ENCODE measurements around the gene DGKK.

Gene DGKK

GRCh38 chrX:50436797-50437196 is 33.8 kb downstream of the DGKK start:
- H3K36me3 ChIP-seq, result no peaks in the 10 kb centered on the region
- no peak overlapping the region for H3K4me3 ChIP-seq
- peaks cover 95% of the 10 kb centered on the region for H3K27me3 ChIP-seq
- H3K9ac ChIP-seq, result no peak overlapping the region
- no peak overlapping the region for H3K4me2 ChIP-seq
- H3K27ac ChIP-seq, result no peak overlapping the region
- no peak for TF ChIP-seq Cebpa-rat (IDR thresholded peaks at IDR 0.05)
- peaks cover 16% of the 10 kb centered on the region; the same call in 1 of the 2 replicates for H4K20me1 ChIP-seq
- H3K4me1 ChIP-seq, result no peaks in the 10 kb centered on the region
- H3K9me3 ChIP-seq, result no peaks in the 10 kb centered on the region

GRCh38 chrX:50432829-50433289 is 37.8 kb downstream of the DGKK start:
- H3K4me2 ChIP-seq, result no peak overlapping the region
- H4K20me1 ChIP-seq, result peaks cover 14% of the 10 kb centered on the region; the same call in 1 of the 2 replicates
- no peaks in the 10 kb centered on the region for H3K9me3 ChIP-seq

GRCh38 chrX:50431623-50432022 is 39.0 kb downstream of the DGKK start:
- Histone ChIP-seq H4K20me1 (peaks cover 5% of the 10 kb centered on the region; the same call in 1 of the 2 replicates), H3K9ac (no peak overlapping the region), H3K27me3 (peaks cover 92% of the 10 kb centered on the region), H3K9me3 (no peaks in the 10 kb centered on the region), H3K27ac (no peak overlapping the region), H3K36me3 (no peaks in the 10 kb centered on the region), H3K4me1 (no peaks in the 10 kb centered on the region), H3K4me2 (no peak overlapping the region), H3K4me3 (no peak overlapping the region)
- TF ChIP-seq Cebpa-rat (IDR thresholded peaks at IDR 0.05), result no peak

More at GRCh38 chrX:50432829-50433289, 37.8 kb downstream of the DGKK start:
- no peak overlapping the region for H3K9ac ChIP-seq
- H3K27me3 ChIP-seq, result peaks cover 96% of the 10 kb centered on the region
- H3K4me1 ChIP-seq, result no peaks in the 10 kb centered on the region
- H3K27ac ChIP-seq, result no peak overlapping the region
- H3K4me3 ChIP-seq, result no peak overlapping the region
- no peak for TF ChIP-seq Cebpa-rat (IDR thresholded peaks at IDR 0.05)
- H3K36me3 ChIP-seq, result no peaks in the 10 kb centered on the region

- H3K27ac ChIP-seq, result no peak overlapping the region
- no peaks in the 10 kb centered on the region for H3K36me3 ChIP-seq
- H4K20me1 ChIP-seq, result peaks cover 5% of the 10 kb centered on the region; the same call in 1 of the 2 replicates
- no peaks in the 10 kb centered on the region for H3K9me3 ChIP-seq
- no peak overlapping the region for H3K9ac ChIP-seq
- no peaks in the 10 kb centered on the region for H3K4me1 ChIP-seq
- H3K4me3 ChIP-seq, result no peak overlapping the region
- no peak for TF ChIP-seq Cebpa-rat (IDR thresholded peaks at IDR 0.05)
- H3K4me2 ChIP-seq, result no peak overlapping the region
- H3K27me3 ChIP-seq, result peaks cover 92% of the 10 kb centered on the region
Observed at GRCh38 chrX:50430917-50431575, 39.6 kb downstream of the DGKK start.

GRCh38 chrX:50428174-50428573 is 42.5 kb downstream of the DGKK start:
- Histone ChIP-seq H3K4me3 (no peak overlapping the region), H3K27ac (no peak overlapping the region), H4K20me1 (no peaks in the 10 kb centered on the region), H3K9ac (no peak overlapping the region), H3K9me3 (no peaks in the 10 kb centered on the region), H3K4me2 (no peak overlapping the region), H3K36me3 (no peaks in the 10 kb centered on the region), H3K27me3 (peaks cover 90% of the 10 kb centered on the region), H3K4me1 (no peaks in the 10 kb centered on the region)
- no peak for TF ChIP-seq Cebpa-rat (IDR thresholded peaks at IDR 0.05)

GRCh38 chrX:50407976-50408375 is 62.6 kb downstream of the DGKK start:
- H3K4me2 ChIP-seq, result no peak overlapping the region
- TF ChIP-seq Cebpa-rat (IDR thresholded peaks at IDR 0.05), result no peak
- peaks cover 88% of the 10 kb centered on the region for H3K27me3 ChIP-seq

GRCh38 chrX:50403903-50404302 is 66.7 kb downstream of the DGKK start:
- Histone ChIP-seq H3K4me3 (no peak overlapping the region), H3K4me2 (no peak overlapping the region), H3K9ac (no peak overlapping the region), H3K27ac (no peak overlapping the region), H4K20me1 (no peaks in the 10 kb centered on the region), H3K36me3 (no peaks in the 10 kb centered on the region), H3K9me3 (no peaks in the 10 kb centered on the region), H3K27me3 (peaks cover 88% of the 10 kb centered on the region), H3K4me1 (no peaks in the 10 kb centered on the region)
- no peak for TF ChIP-seq Cebpa-rat (IDR thresholded peaks at IDR 0.05)

More at GRCh38 chrX:50407976-50408375, 62.6 kb downstream of the DGKK start:
- Histone ChIP-seq H4K20me1 (no peaks in the 10 kb centered on the region), H3K36me3 (no peaks in the 10 kb centered on the region), H3K4me3 (no peak overlapping the region), H3K4me1 (no peaks in the 10 kb centered on the region), H3K27ac (no peak overlapping the region), H3K9me3 (no peaks in the 10 kb centered on the region), H3K9ac (no peak overlapping the region)

GRCh38 chrX:50402886-50403285 is 67.7 kb downstream of the DGKK start:
- Histone ChIP-seq H3K27ac (no peak overlapping the region), H4K20me1 (no peaks in the 10 kb centered on the region), H3K4me2 (no peak overlapping the region), H3K36me3 (no peaks in the 10 kb centered on the region), H3K9ac (no peak overlapping the region), H3K4me1 (no peaks in the 10 kb centered on the region), H3K4me3 (no peak overlapping the region), H3K9me3 (no peaks in the 10 kb centered on the region), H3K27me3 (peaks cover 96% of the 10 kb centered on the region)
- TF ChIP-seq Cebpa-rat (IDR thresholded peaks at IDR 0.05), result no peak

- H3K4me2 ChIP-seq, result no peak overlapping the region
- no peaks in the 10 kb centered on the region for H3K9me3 ChIP-seq
- TF ChIP-seq Cebpa-rat (IDR thresholded peaks at IDR 0.05), result no peak
- no peaks in the 10 kb centered on the region for H3K36me3 ChIP-seq
- H3K27ac ChIP-seq, result no peak overlapping the region
- no peak overlapping the region for H3K4me3 ChIP-seq
- H3K4me1 ChIP-seq, result no peaks in the 10 kb centered on the region
- H3K9ac ChIP-seq, result no peak overlapping the region
- H3K27me3 ChIP-seq, result peaks cover 94% of the 10 kb centered on the region
- H4K20me1 ChIP-seq, result peaks cover 6% of the 10 kb centered on the region; the same call in 1 of the 2 replicates
Observed at GRCh38 chrX:50393902-50394301, 76.7 kb downstream of the DGKK start.

- Histone ChIP-seq H3K4me1 (no peaks in the 10 kb centered on the region), H3K4me2 (no peak overlapping the region), H3K27ac (no peak overlapping the region), H3K4me3 (no peak overlapping the region), H3K36me3 (no peaks in the 10 kb centered on the region), H3K9me3 (no peaks in the 10 kb centered on the region), H4K20me1 (no peaks in the 10 kb centered on the region), H3K27me3 (peaks cover 90% of the 10 kb centered on the region), H3K9ac (no peak overlapping the region)
- TF ChIP-seq Cebpa-rat (IDR thresholded peaks at IDR 0.05), result no peak
Observed at GRCh38 chrX:50386520-50386919, 84.1 kb downstream of the DGKK start.

Data from BLaER1 (cell line).